ENCODE results near the gene CORO7. TPM values are rescaled to one million over a fixed set of nuclear protein-coding genes. Genes with fewer than 3 reads are reported as not detected.

Gene CORO7
- total and polyA plus RNA-seq, 2 donors (not counting 1 experiment from before 2014, with no cell fraction given), result 117 to 230 TPM

DNA sequence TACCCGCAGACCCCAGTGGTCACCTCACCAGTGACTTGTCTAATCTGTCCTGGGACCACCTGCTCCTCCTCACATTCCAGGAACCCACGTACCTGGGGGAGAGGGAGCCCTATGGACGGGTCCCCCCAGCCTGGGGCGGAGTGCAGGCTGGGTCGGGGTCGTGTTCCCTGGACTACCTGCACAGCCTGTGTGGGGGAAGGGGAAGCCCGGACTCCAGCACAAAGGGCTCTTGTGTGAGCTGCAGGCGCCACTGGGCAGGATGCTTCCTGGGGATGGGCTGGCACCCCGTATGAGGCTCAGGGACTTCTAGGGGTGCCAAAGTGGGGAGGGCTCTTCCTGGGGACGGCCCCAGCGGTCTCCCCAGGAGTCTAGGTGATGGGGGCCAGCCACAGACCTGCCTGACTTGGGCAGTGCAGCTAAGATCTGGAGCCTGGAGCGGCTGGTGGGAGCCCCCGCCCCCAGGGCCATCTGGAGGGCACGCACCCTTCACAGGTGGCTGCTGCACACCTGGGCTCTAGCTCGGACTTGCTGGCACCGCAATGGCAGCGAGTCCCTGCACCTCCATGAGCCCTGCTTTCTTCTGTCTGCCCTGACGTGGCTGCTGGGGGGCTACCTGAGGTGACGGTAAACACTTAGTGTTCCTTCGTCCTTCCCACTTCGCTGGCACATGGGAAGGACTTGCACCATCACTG is 37.3 kb downstream of the CORO7 start:
- Mint-ChIP-seq H3K27ac (no peak overlapping the region), H3K4me1 (peaks cover 6% of the 10 kb centered on the region), H3K27me3 (no peaks in the 10 kb centered on the region), H3K4me3 (no peak overlapping the region), H3K9me3 (ENCODE audit: insufficient read depth) (no peaks in the 10 kb centered on the region)
- no peak overlapping the region for H3K9ac ChIP-seq (ENCODE audit: low read length)
- H3K79me2 ChIP-seq (ENCODE audit: control insufficient read depth, insufficient read depth, low read length), result peaks cover 16% of the 10 kb centered on the region
- ChIA-PET CTCF (interaction anchor here (1.3 kb wide), 1 partner anchor 19 kb away, joined by 3 read pairs; no protein-coding TSS in a partner anchor), POLR2A (interaction anchor here (0.6 kb wide), 1 partner anchor 35 kb away, joined by 6 read pairs; no protein-coding TSS in a partner anchor)
- H3K27ac ChIP-seq (ENCODE audit: low read length in 2 of 2), result no peak overlapping the region
- peaks cover 95% of the 10 kb centered on the region for H4K20me1 ChIP-seq (ENCODE audit: control insufficient read depth, insufficient read depth, low read length, poor library complexity, severe bottlenecking)
- TF ChIP-seq, protein P1, sequence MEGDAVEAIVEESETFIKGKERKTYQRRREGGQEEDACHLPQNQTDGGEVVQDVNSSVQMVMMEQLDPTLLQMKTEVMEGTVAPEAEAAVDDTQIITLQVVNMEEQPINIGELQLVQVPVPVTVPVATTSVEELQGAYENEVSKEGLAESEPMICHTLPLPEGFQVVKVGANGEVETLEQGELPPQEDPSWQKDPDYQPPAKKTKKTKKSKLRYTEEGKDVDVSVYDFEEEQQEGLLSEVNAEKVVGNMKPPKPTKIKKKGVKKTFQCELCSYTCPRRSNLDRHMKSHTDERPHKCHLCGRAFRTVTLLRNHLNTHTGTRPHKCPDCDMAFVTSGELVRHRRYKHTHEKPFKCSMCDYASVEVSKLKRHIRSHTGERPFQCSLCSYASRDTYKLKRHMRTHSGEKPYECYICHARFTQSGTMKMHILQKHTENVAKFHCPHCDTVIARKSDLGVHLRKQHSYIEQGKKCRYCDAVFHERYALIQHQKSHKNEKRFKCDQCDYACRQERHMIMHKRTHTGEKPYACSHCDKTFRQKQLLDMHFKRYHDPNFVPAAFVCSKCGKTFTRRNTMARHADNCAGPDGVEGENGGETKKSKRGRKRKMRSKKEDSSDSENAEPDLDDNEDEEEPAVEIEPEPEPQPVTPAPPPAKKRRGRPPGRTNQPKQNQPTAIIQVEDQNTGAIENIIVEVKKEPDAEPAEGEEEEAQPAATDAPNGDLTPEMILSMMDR (IDR thresholded peaks at IDR 0.05), result no peak
- TF ChIP-seq EZH2 (IDR thresholded peaks at IDR 0.05; ENCODE audit: borderline replicate concordance, insufficient read depth, low read depth, low read length, poor library complexity, severe bottlenecking), result no peak
- no peak overlapping the region for H2AFZ ChIP-seq (ENCODE audit: insufficient read depth, low read depth, low read length, poor library complexity, severe bottlenecking)
- no peak overlapping the region for H3K4me3 ChIP-seq (ENCODE audit: control extremely low read depth in 1 of 5, extremely low read depth in 1 of 5, insufficient read depth in 1 of 5, low read depth in 2 of 5, low read length in 4 of 5)
- DNase-seq, result no peak
- ATAC-seq (ENCODE audit: low read depth), result no peak
- no peaks in the 10 kb centered on the region for H3K9me3 ChIP-seq (ENCODE audit: control extremely low read depth in 1 of 3, control insufficient read depth in 2 of 3, insufficient read depth in 1 of 3, low read length in 2 of 3)
- H3K4me1 ChIP-seq (ENCODE audit: control insufficient read depth in 2 of 2, insufficient read depth in 2 of 2, low read length in 2 of 2), result no peaks in the 10 kb centered on the region
- 96% methylated on average over 17 of the region's 21 CpGs for WGBS (ENCODE audit: insufficient coverage)
- no peaks in the 10 kb centered on the region for H3K27me3 ChIP-seq (replicated peaks in 1 of 4; ENCODE audit: control extremely low read depth in 1 of 4, control insufficient read depth in 3 of 4, insufficient read depth in 4 of 4, low read length in 3 of 4)
- no peak overlapping the region for H3K4me2 ChIP-seq (replicated peaks; ENCODE audit: low read depth, low read length, poor library complexity, severe bottlenecking)
- intact Hi-C loops (cut with micrococcal nuclease), result no loop called here
- H3K36me3 ChIP-seq (replicated peaks in 1 of 2; ENCODE audit: control extremely low read depth in 1 of 2, control insufficient read depth in 1 of 2, extremely low read depth in 1 of 2, insufficient read depth in 2 of 2, low read length in 1 of 2), result peaks cover 0 to 32% of the 10 kb centered on the region in 2 experiments

DNA sequence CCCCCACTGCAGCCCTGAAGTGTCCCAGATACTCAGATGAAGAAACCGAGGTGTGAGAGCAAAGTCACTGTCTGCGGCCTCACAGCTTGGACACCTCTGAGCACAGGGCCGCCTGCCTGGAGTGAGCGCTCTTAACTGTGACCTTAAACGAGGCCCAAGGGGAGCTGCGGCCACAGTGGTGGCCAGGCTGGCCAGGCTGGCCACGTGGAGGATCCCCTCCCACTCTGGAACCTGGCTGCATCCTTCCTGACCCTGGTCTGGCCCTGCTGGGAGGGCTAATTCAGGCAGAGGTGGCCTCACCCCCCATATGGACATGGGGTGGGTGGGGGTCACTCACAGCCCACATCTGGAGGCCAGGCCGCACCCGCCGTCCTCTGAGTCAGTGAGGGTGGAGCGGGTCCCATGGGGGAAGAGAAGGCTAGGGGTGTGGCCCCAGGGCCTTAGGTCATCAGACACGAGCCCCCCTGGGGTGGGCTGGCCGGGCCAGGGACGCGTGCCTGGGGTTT is 38.2 kb downstream of the CORO7 start:
- ChIA-PET CTCF (interaction anchor here (0.8 to 1.4 kb wide), 3 partner anchors 17 to 25 kb away, joined by 3 to 6 read pairs (median 6); no protein-coding TSS in a partner anchor), POLR2A (no interaction called here)
- H3K4me3 Mint-ChIP-seq, result no peak overlapping the region
- TF ChIP-seq EZH2 (IDR thresholded peaks at IDR 0.05; ENCODE audit: borderline replicate concordance, insufficient read depth, low read depth, low read length, poor library complexity, severe bottlenecking), result no peak
- TF ChIP-seq, protein P1 (IDR thresholded peaks at IDR 0.05), result no peak
- Histone ChIP-seq H3K79me2 (ENCODE audit: control insufficient read depth, insufficient read depth, low read length) (peaks cover 14% of the 10 kb centered on the region), H3K27ac (ENCODE audit: low read length in 2 of 2) (no peak overlapping the region), H3K4me1 (ENCODE audit: control insufficient read depth in 2 of 2, insufficient read depth in 2 of 2, low read length in 2 of 2) (peaks cover 6 to 7% of the 10 kb centered on the region in 2 donors), H3K4me3 (ENCODE audit: control extremely low read depth in 1 of 5, extremely low read depth in 1 of 5, insufficient read depth in 1 of 5, low read depth in 2 of 5, low read length in 4 of 5) (no peak overlapping the region), H3K4me2 (replicated peaks; ENCODE audit: low read depth, low read length, poor library complexity, severe bottlenecking) (no peak overlapping the region), H3K27me3 (replicated peaks in 1 of 4; ENCODE audit: control extremely low read depth in 1 of 4, control insufficient read depth in 3 of 4, insufficient read depth in 4 of 4, low read length in 3 of 4) (no peaks in the 10 kb centered on the region), H3K9me3 (ENCODE audit: control extremely low read depth in 1 of 3, control insufficient read depth in 2 of 3, insufficient read depth in 1 of 3, low read length in 2 of 3) (no peaks in the 10 kb centered on the region), H2AFZ (ENCODE audit: insufficient read depth, low read depth, low read length, poor library complexity, severe bottlenecking) (no peak overlapping the region), H3K36me3 (replicated peaks in 1 of 2; ENCODE audit: control extremely low read depth in 1 of 2, control insufficient read depth in 1 of 2, extremely low read depth in 1 of 2, insufficient read depth in 2 of 2, low read length in 1 of 2) (peaks cover 0 to 25% of the 10 kb centered on the region in 2 experiments), H4K20me1 (ENCODE audit: control insufficient read depth, insufficient read depth, low read length, poor library complexity, severe bottlenecking) (peaks cover 95% of the 10 kb centered on the region), H3K9ac (ENCODE audit: low read length) (no peak overlapping the region)
- DNase-seq (no peak), ATAC-seq (ENCODE audit: low read depth) (no peak)
- 97% methylated on average over 14 of the region's 15 CpGs for WGBS (ENCODE audit: insufficient coverage)
- intact Hi-C loops (cut with micrococcal nuclease), result no loop called here
- H3K4me1 Mint-ChIP-seq, result peaks cover 12% of the 10 kb centered on the region
- no peak overlapping the region for H3K27ac Mint-ChIP-seq
- H3K9me3 Mint-ChIP-seq (ENCODE audit: insufficient read depth), result no peaks in the 10 kb centered on the region
- no peaks in the 10 kb centered on the region for H3K27me3 Mint-ChIP-seq
